GM19035 (cell line): ENCODE data around the gene SERINC2.
"Not testable (repeated sequence)": the region's sequence is repeated elsewhere in the genome, so short reads cannot be mapped to it uniquely, and the experiment has no call there.

Experiments
- ATAC-seq: cut with Tn5 transposase; IDR thresholded peaks from one replicate; pipeline ENCODE4 v1.9.1; 2021; ENCODE audit not compliant: unreplicated experiment

The SERINC2 gene

DNA sequence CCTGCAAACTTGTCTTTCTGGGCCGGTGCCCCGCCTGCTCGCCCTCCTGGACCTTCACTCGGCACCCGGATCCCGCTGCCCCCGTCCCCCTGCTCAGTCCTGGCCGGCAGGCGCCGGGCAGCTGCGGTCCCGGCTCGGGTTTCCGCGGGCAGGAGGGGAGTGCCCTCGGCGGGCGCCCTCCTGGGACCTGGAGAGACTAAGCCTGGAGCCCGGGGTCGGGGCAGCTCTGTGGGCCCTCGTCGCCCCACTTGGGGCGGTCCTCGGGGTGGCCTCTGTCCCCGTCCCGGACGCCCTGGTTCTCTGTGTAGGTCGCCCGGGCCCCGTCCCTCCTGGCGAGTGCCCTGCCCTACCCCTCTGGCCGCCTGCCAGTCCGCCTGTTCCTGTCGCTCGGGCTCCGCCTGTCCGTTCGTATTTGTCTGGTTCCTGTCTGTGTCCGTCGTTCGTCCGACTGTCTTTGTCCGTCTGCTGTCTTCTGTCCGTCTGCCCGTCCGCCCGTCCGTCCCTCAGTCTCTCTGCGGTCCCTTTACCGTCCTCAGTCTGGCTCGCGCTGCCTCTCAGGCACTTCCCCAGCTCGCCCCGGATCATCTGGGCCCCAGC, 490 bp downstream of the SERINC2 start:
- no peak for ATAC-seq

DNA sequence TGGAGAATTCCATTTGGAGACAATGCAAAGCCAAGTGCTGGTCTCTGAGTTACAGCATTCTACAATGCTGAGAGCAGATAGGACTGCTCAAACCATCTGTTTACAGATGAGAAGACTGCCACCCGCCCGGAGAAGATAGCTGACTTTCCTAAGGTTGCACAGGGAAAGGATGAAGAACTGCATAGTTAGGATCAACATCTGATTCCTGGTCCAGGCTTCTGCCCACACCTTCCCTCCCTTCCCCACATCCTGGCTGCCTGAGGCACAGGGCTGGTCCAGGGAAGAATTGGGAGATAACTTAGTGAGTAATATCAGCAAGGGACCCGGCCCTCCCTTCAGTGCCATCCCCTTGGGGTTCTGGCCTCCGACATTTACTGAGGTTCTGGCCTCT, 2.0 kb downstream of the SERINC2 start:
- no peak for ATAC-seq

DNA sequence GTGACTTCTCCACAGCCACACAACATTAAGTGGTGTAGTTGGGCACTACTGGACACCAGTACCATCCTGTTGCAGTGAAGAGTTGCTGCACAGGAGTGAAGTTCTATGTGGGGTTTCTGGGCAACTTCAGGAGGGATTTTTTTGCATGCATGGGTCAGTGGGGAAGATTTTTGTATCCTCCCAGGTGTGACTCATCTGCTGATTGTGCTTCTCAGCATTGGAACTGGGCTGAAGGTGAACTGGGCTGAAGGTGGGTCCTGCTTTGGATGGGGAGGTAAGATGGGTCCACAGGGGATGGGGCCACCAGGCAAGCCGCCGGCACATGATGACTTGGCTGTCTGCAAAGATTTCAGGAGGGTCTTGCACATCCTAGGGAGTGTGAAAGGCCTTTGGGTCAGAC, 2.6 kb downstream of the SERINC2 start:
- no peak for ATAC-seq

DNA sequence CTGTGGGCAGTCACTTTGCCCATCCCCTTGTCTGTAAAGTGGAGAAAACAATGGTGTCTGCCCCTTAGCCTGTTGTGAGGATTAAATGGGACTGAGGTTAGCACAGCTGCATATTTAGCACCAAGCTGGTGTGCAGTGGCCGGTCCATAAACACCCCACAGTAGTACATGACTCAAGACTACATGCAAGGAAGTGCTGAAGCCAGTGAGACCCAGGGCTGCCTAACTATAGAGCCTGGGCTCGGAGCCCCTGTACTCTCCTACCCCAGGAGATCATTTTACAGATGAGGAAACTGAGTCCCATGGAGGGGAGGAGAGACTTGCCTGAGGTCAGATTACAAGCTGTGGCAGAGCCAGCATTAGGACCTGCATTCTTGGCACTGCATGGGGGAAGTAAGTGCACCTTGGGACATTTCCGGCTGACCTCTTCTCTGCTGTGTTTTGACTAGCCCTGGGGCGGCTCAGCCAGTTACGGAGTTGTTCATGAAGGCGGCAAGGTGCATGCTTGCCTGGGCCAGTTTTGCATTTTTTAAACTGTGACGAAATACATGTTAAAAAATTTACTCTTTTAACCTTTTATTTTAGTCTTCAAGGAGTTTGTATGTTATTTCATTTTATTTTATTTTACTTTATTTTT, 3.2 kb downstream of the SERINC2 start:
- ATAC-seq, result no peak

DNA sequence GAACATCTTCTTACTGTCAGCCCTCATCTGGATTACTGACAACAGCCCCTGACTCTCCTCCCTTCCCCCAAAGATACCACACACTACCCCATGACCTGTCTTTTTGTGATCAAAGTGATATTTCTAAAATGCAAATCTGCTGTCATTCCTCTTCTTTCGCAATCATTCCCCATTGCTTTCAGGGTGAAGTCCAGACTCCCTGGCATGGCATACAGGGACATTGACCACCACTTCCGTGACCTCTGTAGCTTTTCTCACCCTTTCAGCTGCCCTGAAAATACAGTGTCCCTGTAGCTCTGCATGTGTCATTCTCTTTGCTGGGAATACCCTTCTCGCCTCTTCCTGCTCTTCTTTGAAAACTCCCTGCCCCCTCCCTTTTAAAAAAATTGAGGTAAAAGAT, 4.1 kb downstream of the SERINC2 start:
- no peak for ATAC-seq

DNA sequence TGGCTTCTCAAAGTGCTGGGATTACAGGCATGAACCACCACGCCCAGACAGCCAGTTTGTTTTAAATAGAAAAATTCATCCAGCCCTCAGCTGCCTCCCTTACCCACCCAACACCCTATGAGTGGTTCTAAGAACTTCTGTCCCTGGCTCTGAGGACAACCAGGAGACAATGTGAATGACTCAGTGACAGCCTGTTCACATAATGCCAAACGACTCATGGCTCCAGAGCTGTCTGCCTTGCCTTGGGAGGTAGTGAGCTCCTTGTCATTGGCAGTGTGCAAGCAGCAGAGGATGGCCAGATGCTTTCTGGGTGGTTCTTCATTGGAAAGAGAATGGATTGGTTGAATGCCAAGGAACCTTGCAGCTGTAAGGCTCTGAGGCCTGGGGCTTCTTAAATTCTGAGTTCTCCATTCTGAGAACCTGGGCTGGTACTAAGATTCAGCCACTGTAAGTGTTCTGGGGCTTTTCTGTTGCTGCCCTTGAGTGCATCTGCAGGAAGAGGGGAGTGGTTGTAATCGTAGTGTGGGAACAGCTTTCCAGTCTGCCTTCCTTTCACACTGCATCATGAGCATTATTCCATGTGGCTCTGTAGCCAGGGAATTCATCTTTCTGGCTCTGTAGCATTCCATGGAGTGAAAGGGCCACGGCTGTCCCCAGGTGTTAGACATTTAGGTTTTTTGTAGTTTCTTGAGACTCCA, 5.8 kb downstream of the SERINC2 start:
- no peak for ATAC-seq

DNA sequence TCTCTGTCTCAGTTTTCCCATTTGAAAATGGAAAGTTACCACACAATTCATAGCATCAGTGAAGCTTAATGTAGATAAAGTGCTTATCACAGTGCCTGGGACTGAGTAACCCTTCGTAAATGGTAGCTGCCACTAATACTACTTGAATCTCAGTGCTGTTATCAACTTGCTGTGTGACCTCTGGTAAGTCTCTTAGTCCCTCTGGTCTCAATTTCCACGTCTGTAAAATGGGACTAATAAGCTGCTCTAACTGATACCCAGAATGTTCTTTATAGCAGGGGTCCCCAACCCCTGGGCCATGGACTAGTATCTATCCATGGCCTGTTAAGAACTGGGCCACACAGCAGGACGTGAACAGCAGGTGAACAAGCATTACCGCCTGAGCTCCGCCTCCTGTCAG, 7.7 kb downstream of the SERINC2 start:
- no peak for ATAC-seq

DNA sequence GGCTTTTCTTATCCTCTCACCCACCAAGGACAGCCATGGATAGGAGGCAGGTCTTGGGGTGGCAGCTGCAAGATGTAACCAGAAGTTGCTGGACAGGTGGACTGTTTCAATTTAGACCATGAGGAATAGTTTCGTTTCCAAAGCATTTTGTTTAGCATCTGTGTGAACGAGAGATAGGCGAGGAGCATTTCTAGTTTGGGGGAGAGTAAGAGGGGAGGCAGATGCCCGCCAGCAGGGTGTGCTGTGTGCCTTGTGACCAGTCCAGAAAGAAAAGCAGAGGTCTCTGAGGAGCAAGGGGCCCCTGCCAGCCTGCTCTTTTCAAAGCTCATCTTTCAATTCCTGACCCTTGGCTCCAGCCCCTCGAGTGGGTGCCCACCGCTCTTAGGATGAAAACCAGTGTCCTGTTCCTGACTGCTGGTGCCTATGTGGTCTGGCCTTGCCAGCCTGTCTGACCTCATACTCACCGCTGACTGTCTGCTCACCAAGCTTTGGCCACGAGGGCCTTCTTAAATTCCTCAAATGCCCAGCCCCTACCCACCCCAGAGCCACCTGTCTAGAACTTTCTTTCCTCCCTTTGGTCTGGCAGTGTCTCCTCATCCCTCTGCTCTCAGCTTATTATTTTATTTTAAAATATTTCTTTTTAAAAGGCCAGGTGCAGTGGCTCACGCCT, 8.5 kb downstream of the SERINC2 start:
- ATAC-seq, result no peak

DNA sequence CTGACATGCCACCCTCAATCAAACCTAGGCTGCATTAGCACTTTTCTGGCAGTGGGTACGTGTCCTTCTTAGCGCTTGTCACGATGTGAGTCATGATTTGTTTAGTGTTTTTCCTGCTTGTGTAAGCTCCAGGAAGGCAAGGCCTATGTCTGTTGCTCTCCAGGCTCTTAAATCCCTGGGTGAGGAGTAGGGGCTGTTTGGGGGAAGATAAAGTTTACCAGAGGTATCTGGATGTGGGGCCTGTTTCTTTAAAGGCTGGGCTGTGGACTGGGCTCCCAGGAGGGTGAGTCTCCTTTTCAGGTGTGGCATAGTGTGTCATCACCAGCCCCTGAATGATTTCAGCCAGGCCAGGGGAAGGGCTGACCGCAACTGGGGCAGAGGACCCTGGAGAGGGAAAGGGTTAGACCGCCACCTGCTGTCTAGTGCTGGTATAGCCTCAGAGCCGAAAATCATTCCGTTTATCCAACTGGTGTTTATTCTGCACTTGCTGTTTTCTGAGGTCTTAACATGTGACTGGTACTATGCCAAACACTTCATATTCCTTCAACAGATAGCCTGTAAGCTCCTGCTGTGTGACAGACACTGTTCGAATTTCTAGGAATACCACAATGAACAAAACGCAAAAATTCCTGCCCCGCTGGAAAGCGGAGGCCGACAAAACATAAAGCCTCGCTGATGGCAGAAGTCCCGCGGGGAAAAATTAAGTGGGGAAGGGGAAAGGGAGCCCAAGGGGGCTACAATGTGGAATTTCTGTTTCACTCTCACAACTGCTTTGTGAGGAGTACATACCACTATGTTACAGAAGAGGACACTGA, 9.7 kb downstream of the SERINC2 start:
- ATAC-seq, result no peak

DNA sequence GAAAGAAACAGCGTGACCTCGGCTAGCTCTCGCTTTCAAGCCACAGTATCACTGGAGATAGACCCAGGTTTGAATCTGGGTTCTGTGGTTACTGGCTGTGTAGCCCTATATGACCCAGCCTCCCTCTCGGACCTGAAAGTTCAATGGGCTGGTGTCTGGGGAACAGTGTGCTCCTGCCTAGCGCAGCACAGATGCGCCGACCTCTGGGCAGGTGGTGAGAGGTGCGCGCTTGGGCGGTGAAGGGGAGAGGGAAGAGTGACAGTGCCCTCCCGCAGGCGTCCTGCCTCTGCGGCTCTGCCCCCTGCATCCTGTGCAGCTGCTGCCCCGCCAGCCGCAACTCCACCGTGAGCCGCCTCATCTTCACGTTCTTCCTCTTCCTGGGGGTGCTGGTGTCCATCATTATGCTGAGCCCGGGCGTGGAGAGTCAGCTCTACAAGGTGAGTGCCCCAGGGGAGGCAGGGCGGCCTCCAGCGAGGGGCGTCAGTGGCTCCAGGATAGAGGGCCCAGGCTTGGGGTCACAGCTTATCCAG, 10.5 kb downstream of the SERINC2 start:
- ATAC-seq, result peak; percentile 57

DNA sequence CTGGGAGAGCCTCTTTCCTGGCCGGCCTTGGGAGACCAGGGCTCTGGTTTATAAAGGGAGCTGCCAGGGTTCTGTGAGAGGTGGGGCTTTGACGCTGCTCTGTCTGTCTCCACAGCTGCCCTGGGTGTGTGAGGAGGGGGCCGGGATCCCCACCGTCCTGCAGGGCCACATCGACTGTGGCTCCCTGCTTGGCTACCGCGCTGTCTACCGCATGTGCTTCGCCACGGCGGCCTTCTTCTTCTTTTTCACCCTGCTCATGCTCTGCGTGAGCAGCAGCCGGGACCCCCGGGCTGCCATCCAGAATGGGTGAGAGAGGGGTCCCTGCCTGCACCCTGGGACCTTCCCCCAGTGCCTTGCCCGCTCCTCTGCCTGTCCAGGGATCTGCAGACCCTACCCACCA, 11.6 kb downstream of the SERINC2 start:
- ATAC-seq, result no peak

DNA sequence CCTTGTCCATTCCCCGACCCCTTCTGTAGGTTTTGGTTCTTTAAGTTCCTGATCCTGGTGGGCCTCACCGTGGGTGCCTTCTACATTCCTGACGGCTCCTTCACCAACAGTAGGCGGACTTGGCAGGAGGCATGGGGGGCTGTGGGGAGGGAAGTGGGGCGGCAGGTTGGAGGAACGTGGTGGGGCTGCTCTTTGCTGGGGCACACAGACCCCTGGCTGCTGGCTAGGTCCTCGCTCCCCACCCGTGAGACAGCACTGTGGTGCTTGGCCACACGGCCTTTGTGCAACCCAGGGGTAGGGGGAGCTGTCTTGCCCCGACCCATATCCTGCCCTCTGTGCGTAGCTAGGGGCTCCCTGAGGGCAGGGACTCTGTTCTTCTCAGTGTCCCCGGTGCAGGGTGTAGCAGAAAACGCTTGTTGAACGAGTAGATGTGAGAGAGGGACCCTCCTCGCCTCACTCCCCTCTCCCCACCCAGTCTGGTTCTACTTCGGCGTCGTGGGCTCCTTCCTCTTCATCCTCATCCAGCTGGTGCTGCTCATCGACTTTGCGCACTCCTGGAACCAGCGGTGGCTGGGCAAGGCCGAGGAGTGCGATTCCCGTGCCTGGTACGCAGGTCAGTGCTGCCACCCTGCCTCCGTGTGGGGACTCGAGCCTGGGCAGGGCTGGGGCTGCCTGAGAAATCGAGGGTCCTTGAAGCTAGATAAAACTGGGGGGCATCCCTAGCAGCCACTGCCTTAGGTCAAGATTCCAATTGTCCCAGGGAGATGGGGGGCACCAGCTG, 12.5 kb downstream of the SERINC2 start:
- no peak for ATAC-seq

DNA sequence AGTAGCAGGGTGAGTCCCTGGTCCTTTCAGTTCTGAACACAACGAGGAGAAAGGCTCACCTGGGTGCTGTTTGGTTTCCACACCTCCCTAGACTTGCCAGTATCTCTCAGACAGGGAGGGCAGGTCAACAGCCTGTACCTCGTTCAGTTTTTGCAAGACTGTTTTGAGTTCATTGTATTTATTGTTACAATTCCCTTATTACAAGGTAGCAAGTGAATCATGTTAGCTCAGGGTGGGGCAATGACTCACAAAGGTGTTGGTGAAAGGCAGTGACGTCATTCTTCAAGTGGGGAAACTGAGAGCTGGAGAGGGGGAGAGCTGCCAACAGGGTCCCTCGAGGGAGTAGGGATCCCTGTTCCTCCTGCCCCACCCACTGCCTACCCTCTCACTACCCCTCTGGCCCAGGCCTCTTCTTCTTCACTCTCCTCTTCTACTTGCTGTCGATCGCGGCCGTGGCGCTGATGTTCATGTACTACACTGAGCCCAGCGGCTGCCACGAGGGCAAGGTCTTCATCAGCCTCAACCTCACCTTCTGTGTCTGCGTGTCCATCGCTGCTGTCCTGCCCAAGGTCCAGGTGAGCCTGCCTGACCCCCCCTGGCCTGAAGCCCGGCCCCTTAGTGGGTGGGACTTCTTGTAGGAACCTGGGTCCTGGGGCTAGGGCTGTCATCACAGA, 13.4 kb downstream of the SERINC2 start:
- ATAC-seq, result no peak

DNA sequence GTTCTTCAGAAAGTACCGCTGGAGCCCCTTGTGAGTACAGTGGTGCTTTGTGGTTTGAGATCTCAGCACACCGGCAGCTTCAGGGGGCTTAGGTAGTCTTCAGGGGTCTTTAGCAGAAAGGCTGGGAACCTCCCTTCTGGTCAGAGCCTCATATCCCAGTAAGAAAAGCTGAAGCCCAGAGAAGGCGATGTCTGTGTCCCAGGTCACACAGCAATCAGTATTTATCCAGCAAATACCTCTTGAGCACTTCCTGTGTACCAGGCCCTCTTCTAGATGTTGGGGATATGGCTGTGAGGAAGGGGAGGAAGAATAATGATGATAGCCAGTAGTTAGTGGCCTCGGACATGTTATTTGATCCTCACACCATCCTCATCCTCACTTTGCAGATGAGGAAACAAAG, 14.3 kb downstream of the SERINC2 start:
- no peak for ATAC-seq

DNA sequence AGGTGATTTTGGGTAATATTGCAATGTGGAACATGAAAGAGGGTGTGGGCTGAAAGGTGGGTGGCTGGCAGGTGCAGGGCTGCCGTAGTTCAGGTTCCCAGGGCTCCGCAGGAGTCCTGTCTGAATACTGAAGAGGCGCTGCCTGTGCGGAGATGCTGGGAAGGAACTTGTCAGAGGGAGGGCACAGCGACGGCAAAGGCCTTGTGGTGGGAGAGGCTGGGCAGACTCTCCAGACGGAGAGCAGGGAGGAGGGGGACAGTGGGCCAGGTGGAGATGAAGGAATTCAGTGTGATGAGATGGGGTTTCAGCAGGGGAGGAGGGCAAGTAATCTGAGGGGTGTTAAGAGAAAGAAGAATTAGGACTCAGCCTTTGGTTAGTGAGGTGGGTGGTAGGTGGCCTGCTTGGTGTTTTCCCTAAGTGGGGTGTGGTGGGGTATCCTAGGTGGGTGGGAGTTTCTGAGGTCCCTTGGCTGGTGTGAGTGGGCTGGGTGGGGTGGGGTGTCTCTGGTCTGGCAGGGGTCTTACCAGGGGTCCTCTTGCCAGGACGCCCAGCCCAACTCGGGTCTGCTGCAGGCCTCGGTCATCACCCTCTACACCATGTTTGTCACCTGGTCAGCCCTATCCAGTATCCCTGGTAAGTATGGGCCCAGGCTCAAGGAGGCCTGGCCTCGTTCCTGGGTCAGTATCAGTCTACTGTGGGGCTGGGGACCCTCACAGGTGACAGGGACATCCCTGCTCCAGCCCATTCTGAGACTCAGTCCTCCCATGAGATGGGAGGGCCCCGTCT, 15.6 kb downstream of the SERINC2 start:
- no peak for ATAC-seq

DNA sequence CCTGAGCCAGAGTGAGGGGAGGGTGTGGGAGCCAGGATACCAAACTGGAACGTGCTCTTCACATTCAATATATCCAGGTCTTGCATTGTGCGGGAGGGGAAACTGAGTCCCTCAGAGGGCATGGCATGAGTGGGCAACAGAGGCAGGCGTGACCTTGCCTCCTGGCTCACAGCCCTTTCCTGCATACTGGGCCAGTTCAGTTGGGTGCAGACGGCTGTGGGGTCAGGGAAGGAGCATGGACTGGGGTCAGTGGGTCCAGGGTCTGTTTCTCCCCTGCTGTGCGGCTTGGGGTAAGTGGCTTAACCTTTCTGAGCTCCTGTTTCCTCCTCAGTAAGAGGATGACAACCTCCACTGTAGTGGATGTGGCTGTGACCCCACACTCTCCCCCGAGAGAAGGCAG, 16.6 kb downstream of the SERINC2 start:
- ATAC-seq, result no peak

DNA sequence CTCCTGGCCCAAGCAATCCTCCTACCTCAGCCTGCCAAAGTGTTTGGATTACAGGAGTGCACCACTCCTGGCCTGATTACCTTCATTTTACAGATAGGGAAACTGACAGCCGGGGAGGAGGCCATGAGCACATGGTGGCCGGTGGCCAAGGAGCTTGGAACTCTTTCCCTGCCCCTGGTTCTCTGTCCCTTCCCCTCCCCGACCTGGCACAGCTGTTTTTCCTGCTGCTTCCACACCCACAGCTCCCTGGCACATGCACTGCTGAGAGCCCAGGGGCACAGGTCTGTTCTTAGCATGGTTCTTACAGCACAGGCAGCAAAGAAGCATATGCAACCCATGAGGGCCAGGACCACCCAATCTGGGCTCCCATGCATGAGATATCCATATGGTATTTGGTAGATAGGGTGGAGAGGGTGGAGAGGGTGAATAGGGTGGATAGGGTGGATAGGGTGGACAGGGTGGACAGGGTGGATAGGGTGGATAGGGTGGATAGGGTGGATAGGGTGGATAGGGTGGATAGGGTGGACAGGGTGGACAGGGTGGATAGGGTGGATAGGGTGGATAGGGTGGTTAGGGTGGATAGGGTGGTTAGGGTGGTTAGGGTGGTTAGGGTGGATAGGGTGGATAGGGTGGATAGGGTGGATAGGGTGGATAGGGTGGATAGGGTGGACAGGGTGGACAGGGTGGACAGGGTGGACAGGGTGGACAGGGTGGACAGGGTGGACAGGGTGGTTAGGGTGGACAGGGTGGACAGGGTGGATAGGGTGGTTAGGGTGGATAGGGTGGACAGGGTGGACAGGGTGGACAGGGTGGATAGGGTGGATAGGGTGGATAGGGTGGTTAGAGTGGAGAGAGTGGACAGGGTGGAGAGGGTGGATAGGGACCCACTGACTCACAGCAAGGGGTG, 18.6 kb downstream of the SERINC2 start:
- ATAC-seq, result not testable (repeated sequence)
